ENCODE measurements around the gene MAML3.

The MAML3 gene

DNA sequence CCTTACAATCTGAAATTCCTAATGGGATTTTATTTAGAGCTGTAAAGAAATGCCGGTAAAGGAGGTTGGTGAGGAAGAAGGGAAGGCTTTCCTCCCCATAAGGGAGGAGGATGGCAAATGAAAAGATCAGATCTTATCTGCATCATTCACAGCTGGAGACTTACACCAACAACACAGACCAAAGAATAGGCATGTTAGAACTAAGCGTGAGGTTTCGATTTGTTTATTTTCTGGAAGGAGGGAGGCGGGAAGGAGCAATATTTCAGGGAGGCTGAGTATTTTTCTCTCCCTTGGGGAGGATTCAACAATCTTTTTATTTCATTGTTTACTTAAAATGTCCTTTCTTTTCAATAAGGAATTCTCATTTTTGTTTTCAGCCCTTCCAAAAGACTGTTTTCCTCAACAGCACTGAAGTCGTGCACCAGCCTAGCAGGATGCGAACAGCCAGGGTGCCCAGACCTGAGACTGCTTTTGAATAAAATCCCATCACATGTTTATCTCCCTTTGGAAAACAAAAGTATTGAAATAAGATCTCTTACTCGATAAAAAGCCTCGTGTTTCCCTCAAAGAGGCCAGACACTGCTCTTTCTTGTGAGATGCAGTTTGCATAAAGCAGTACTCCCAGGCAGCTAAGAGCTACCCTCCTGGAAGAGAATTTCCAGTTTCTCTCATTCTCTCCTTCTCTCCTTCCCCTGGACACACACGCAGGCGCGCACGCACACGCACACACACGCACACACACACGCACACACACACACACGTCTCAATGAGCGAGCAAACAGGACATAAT is 252.3 kb downstream of the MAML3 start:
- no peak overlapping the region for H2BK120ac ChIP-seq (ENCODE audit: low read depth, low read length)
- no peak overlapping the region for H3K27ac ChIP-seq (ENCODE audit: low read length, poor library complexity, severe bottlenecking)
- H3K36me3 ChIP-seq (ENCODE audit: control insufficient read depth in 1 of 2, insufficient read depth in 2 of 2, low read depth in 1 of 2, low read length in 2 of 2): no peaks in the 10 kb centered on the region
- no peak overlapping the region for H2AK5ac ChIP-seq (ENCODE audit: low read length, severe bottlenecking)
- no peak overlapping the region for H2BK5ac ChIP-seq (ENCODE audit: low read depth, low read length, poor library complexity, severe bottlenecking)
- no peak overlapping the region for H3K23ac ChIP-seq (ENCODE audit: low read length in 2 of 2)
- H3K9me3 ChIP-seq (ENCODE audit: control insufficient read depth, low read length): peaks cover 4% of the 10 kb centered on the region
- H3K4ac ChIP-seq (ENCODE audit: low read depth in 1 of 2, low read length in 2 of 2): peak overlapping the region; percentile 32 to 53
- peak; percentile 43 for DNase-seq
- H3K4me3 ChIP-seq (ENCODE audit: insufficient read depth in 1 of 2, low read depth in 1 of 2, low read length in 2 of 2): peak overlapping the region in 1 of 2 experiments; percentile 82
- no peak overlapping the region for H2AFZ ChIP-seq (ENCODE audit: low read depth, low read length)
- peak overlapping the region in 1 of 2 experiments; percentile 26 for H3K14ac ChIP-seq (ENCODE audit: low read length in 2 of 2)
- H3K79me1 ChIP-seq (replicated peaks; ENCODE audit: low read length, poor library complexity, severe bottlenecking): peaks cover 6% of the 10 kb centered on the region
- peak overlapping the region; percentile 93 for H3K9ac ChIP-seq (ENCODE audit: low read length)
- 59% methylated on average over 13 of the region's 17 CpGs for WGBS
- no peaks in the 10 kb centered on the region for H3K4me1 ChIP-seq (ENCODE audit: control insufficient read depth, insufficient read depth, low read depth, low read length)
- H3K27me3 ChIP-seq (ENCODE audit: control insufficient read depth in 1 of 2, insufficient read depth in 1 of 2, low read length in 2 of 2): no peaks in the 10 kb centered on the region
- peak overlapping the region in 1 of 2 experiments; percentile 46 for H3K18ac ChIP-seq (ENCODE audit: low read depth in 1 of 2, low read length in 2 of 2)
- no peak overlapping the region for H3K4me2 ChIP-seq (ENCODE audit: low read length, poor library complexity, severe bottlenecking)
- H2BK12ac ChIP-seq (ENCODE audit: low read length in 2 of 2): peak overlapping the region in 1 of 2 experiments; percentile 21
- no peak overlapping the region for H4K91ac ChIP-seq (ENCODE audit: low read length)
- H4K8ac ChIP-seq (ENCODE audit: low read length): no peak overlapping the region
- no peak overlapping the region for H2BK15ac ChIP-seq (ENCODE audit: low read depth, poor library complexity, severe bottlenecking)

DNA sequence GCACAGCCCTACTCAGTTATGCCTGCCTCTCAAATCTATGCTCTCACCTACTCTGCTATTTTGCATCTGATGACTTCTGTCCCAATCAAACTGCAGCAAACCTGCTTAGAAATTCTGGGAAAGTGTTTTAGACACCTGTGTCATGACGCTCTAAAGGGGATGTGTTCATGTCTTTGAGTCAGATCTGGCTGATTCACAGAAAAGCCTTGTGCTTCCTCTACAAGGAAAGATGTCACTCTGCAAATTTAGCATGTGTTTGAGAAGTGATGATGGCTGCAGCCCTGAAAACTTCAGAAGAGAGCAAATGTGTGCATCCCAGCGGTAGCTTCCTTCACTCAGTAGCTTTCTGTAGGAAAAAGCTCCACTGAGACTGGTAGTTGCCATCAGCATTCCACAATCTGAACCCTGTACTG is 253.0 kb downstream of the MAML3 start:
- no peak overlapping the region for H2BK15ac ChIP-seq (ENCODE audit: low read depth, poor library complexity, severe bottlenecking)
- no peak overlapping the region for H2AFZ ChIP-seq (ENCODE audit: low read depth, low read length)

DNA sequence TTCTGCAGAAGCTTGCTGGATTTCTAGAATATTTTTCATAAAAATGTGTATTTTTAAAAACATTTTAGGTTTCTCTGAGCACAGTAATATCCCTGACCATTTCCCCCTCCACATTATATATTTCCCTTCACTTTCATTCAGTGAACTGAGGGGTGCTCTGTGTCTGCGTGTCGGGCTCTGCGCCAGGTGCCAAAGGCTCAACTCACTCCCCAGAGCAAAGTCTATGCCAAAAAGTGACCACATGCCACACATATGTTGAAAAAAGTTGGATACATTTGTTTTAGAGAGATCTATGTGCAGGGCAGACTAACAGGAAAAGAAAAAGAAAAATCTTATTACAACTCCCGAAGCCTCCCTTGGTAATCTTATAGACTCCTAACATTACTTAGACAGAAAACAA is 254.6 kb downstream of the MAML3 start:
- Histone ChIP-seq H2AK5ac (ENCODE audit: low read length, severe bottlenecking) (no peak overlapping the region), H3K79me1 (replicated peaks; ENCODE audit: low read length, poor library complexity, severe bottlenecking) (peaks cover 6% of the 10 kb centered on the region), H3K27me3 (ENCODE audit: control insufficient read depth in 1 of 2, insufficient read depth in 1 of 2, low read length in 2 of 2) (no peaks in the 10 kb centered on the region), H3K4me1 (ENCODE audit: control insufficient read depth, insufficient read depth, low read depth, low read length) (no peaks in the 10 kb centered on the region), H3K27ac (ENCODE audit: low read length, poor library complexity, severe bottlenecking) (no peak overlapping the region), H3K9me3 (ENCODE audit: control insufficient read depth, low read length) (no peaks in the 10 kb centered on the region), H4K91ac (ENCODE audit: low read length) (no peak overlapping the region), H3K36me3 (ENCODE audit: control insufficient read depth in 1 of 2, insufficient read depth in 2 of 2, low read depth in 1 of 2, low read length in 2 of 2) (no peaks in the 10 kb centered on the region), H3K4ac (ENCODE audit: low read depth in 1 of 2, low read length in 2 of 2) (no peak overlapping the region), H2BK12ac (ENCODE audit: low read length in 2 of 2) (no peak overlapping the region), H3K9ac (ENCODE audit: low read length) (no peak overlapping the region), H3K18ac (ENCODE audit: low read depth in 1 of 2, low read length in 2 of 2) (no peak overlapping the region), H3K23ac (ENCODE audit: low read length in 2 of 2) (no peak overlapping the region), H2BK120ac (ENCODE audit: low read depth, low read length) (no peak overlapping the region), H3K4me2 (ENCODE audit: low read length, poor library complexity, severe bottlenecking) (no peak overlapping the region), H3K4me3 (ENCODE audit: insufficient read depth in 1 of 2, low read depth in 1 of 2, low read length in 2 of 2) (no peak overlapping the region), H2BK5ac (ENCODE audit: low read depth, low read length, poor library complexity, severe bottlenecking) (no peak overlapping the region), H2BK15ac (ENCODE audit: low read depth, poor library complexity, severe bottlenecking) (no peak overlapping the region), H3K14ac (ENCODE audit: low read length in 2 of 2) (no peak overlapping the region), H2AFZ (ENCODE audit: low read depth, low read length) (no peak overlapping the region), H4K8ac (ENCODE audit: low read length) (no peak overlapping the region)
- WGBS: 100% methylated on average over 3 of the region's 4 CpGs
- DNase-seq: no peak

More for the DNA sequence above, 253.0 kb downstream of the MAML3 start:
- Histone ChIP-seq H3K4ac (ENCODE audit: low read depth in 1 of 2, low read length in 2 of 2) (no peak overlapping the region), H2BK12ac (ENCODE audit: low read length in 2 of 2) (peak overlapping the region in 1 of 2 experiments; percentile 33), H3K4me1 (ENCODE audit: control insufficient read depth, insufficient read depth, low read depth, low read length) (no peaks in the 10 kb centered on the region), H3K9ac (ENCODE audit: low read length) (peak overlapping the region; percentile 93), H3K9me3 (ENCODE audit: control insufficient read depth, low read length) (peaks cover 4% of the 10 kb centered on the region), H3K14ac (ENCODE audit: low read length in 2 of 2) (no peak overlapping the region), H2BK120ac (ENCODE audit: low read depth, low read length) (no peak overlapping the region), H4K8ac (ENCODE audit: low read length) (no peak overlapping the region), H3K23ac (ENCODE audit: low read length in 2 of 2) (no peak overlapping the region), H2AK5ac (ENCODE audit: low read length, severe bottlenecking) (no peak overlapping the region), H3K4me2 (ENCODE audit: low read length, poor library complexity, severe bottlenecking) (no peak overlapping the region), H3K18ac (ENCODE audit: low read depth in 1 of 2, low read length in 2 of 2) (peak overlapping the region in 1 of 2 experiments; percentile 71), H3K27me3 (ENCODE audit: control insufficient read depth in 1 of 2, insufficient read depth in 1 of 2, low read length in 2 of 2) (no peaks in the 10 kb centered on the region), H3K27ac (ENCODE audit: low read length, poor library complexity, severe bottlenecking) (no peak overlapping the region), H3K79me1 (replicated peaks; ENCODE audit: low read length, poor library complexity, severe bottlenecking) (peaks cover 6% of the 10 kb centered on the region), H3K36me3 (ENCODE audit: control insufficient read depth in 1 of 2, insufficient read depth in 2 of 2, low read depth in 1 of 2, low read length in 2 of 2) (no peaks in the 10 kb centered on the region), H2BK5ac (ENCODE audit: low read depth, low read length, poor library complexity, severe bottlenecking) (no peak overlapping the region), H3K4me3 (ENCODE audit: insufficient read depth in 1 of 2, low read depth in 1 of 2, low read length in 2 of 2) (peak overlapping the region in 1 of 2 experiments; percentile 82), H4K91ac (ENCODE audit: low read length) (no peak overlapping the region)
- 65% methylated on average over 2 of the region's 2 CpGs for WGBS
- DNase-seq: no peak

DNA sequence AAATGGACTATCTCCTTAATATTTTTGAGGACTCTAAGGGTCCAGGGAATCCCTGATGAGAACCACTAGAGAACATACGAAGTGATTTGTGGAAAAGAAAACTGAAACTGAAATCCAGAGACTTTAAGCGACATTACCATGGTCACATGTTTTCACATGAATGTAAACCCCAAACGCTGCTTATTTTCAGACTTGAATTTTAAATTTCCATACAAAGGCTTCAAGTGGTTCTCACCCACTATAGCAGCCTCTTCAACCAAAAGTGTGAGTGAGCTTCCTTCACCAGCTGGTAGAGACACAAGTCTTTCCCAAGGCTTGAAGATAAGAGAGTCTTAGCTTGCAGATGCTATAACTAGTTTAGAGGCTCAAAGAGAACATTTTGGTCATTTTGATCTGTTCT is 255.7 kb downstream of the MAML3 start:
- Histone ChIP-seq H3K27ac (ENCODE audit: low read length, poor library complexity, severe bottlenecking) (no peak overlapping the region), H3K4ac (ENCODE audit: low read depth in 1 of 2, low read length in 2 of 2) (no peak overlapping the region), H3K79me1 (replicated peaks; ENCODE audit: low read length, poor library complexity, severe bottlenecking) (peaks cover 6% of the 10 kb centered on the region), H3K36me3 (ENCODE audit: control insufficient read depth in 1 of 2, insufficient read depth in 2 of 2, low read depth in 1 of 2, low read length in 2 of 2) (no peaks in the 10 kb centered on the region), H2AFZ (ENCODE audit: low read depth, low read length) (no peak overlapping the region), H3K4me2 (ENCODE audit: low read length, poor library complexity, severe bottlenecking) (no peak overlapping the region), H4K91ac (ENCODE audit: low read length) (no peak overlapping the region), H2AK5ac (ENCODE audit: low read length, severe bottlenecking) (no peak overlapping the region), H3K9ac (ENCODE audit: low read length) (no peak overlapping the region), H2BK5ac (ENCODE audit: low read depth, low read length, poor library complexity, severe bottlenecking) (no peak overlapping the region), H3K4me1 (ENCODE audit: control insufficient read depth, insufficient read depth, low read depth, low read length) (peaks cover under 1% of the 10 kb centered on the region), H3K4me3 (ENCODE audit: insufficient read depth in 1 of 2, low read depth in 1 of 2, low read length in 2 of 2) (no peak overlapping the region), H3K18ac (ENCODE audit: low read depth in 1 of 2, low read length in 2 of 2) (no peak overlapping the region), H2BK120ac (ENCODE audit: low read depth, low read length) (no peak overlapping the region), H3K27me3 (ENCODE audit: control insufficient read depth in 1 of 2, insufficient read depth in 1 of 2, low read length in 2 of 2) (no peaks in the 10 kb centered on the region), H2BK12ac (ENCODE audit: low read length in 2 of 2) (no peak overlapping the region), H2BK15ac (ENCODE audit: low read depth, poor library complexity, severe bottlenecking) (no peak overlapping the region), H4K8ac (ENCODE audit: low read length) (no peak overlapping the region), H3K9me3 (ENCODE audit: control insufficient read depth, low read length) (no peaks in the 10 kb centered on the region), H3K14ac (ENCODE audit: low read length in 2 of 2) (no peak overlapping the region), H3K23ac (ENCODE audit: low read length in 2 of 2) (no peak overlapping the region)
- DNase-seq: no peak
- WGBS: 93% methylated on average over 3 of the region's 3 CpGs

Data from mesenchymal stem cell (in vitro differentiated cells and primary cell).